GM19467 (cell line): ENCODE results near the gene GRB2.
A peak's percentile ranks its signal among the peaks of the same experiment; 100 is the strongest.
"Not testable (repeated sequence)": the region's sequence is repeated elsewhere in the genome, so short reads cannot be mapped to it uniquely, and the experiment has no call there.

Source experiments
- ATAC-seq: cut with Tn5 transposase; IDR thresholded peaks from one replicate; pipeline ENCODE4 v1.9.1; 2021; ENCODE audit warnings: mild to moderate bottlenecking, moderate library complexity; ENCODE audit not compliant: unreplicated experiment

GRB2 gene

GRCh38 chr17:75405365-75406221, at the start of gene GRB2:
TSS of gene GRB2 (minus strand) at chr17:75405678. CDS start at chr17:75393628, 12,050 bp downstream.
- peak; percentile 77 for ATAC-seq

GRCh38 chr17:75454672-75455071, 49.2 kb upstream of the GRB2 start:
- not testable (repeated sequence) for ATAC-seq

GRCh38 chr17:75454193-75454592, 48.7 kb upstream of the GRB2 start:
- ATAC-seq: no peak

- ATAC-seq: no peak
These were observed 44.8 kb upstream of the GRB2 start for GRCh38 chr17:75450270-75450669.

- ATAC-seq: no peak
These were observed 42.7 kb upstream of the GRB2 start for GRCh38 chr17:75447951-75448856.

- ATAC-seq: not testable (repeated sequence)
These were observed 40.4 kb upstream of the GRB2 start for GRCh38 chr17:75445896-75446295.

GRCh38 chr17:75445296-75445695, 39.8 kb upstream of the GRB2 start:
- ATAC-seq: no peak

- ATAC-seq: no peak
These were observed 37.0 kb upstream of the GRB2 start for GRCh38 chr17:75442168-75443103.

- no peak for ATAC-seq
These were observed 35.4 kb upstream of the GRB2 start for GRCh38 chr17:75440738-75441448.

GRCh38 chr17:75439287-75439686, 33.8 kb upstream of the GRB2 start:
- ATAC-seq: no peak

- ATAC-seq: not testable (repeated sequence)
These were observed 31.9 kb upstream of the GRB2 start for GRCh38 chr17:75437404-75437803.

- not testable (repeated sequence) for ATAC-seq
These were observed 29.0 kb upstream of the GRB2 start for GRCh38 chr17:75434433-75434832.

GRCh38 chr17:75433218-75433783, 27.8 kb upstream of the GRB2 start:
- no peak for ATAC-seq

GRCh38 chr17:75430159-75430974, 24.9 kb upstream of the GRB2 start:
- no peak for ATAC-seq

- no peak for ATAC-seq
These were observed 23.3 kb upstream of the GRB2 start for GRCh38 chr17:75428543-75429469.

GRCh38 chr17:75418531-75418930, 13.1 kb upstream of the GRB2 start:
- no peak for ATAC-seq

GRCh38 chr17:75417054-75417580, 11.6 kb upstream of the GRB2 start:
- ATAC-seq: no peak
